GM12878 (cell line): ENCODE data around the gene CMYA5. TPM values are rescaled to one million over a fixed set of nuclear protein-coding genes. Genes with fewer than 3 reads are reported as not detected.

Source experiments
- ATAC-seq: fragments of 200-7000 bp; cut with Tn5 transposase; 3 replicates; pipeline ENCODE4 v1.9.1; 2020; ENCODE audit warnings: mild to moderate bottlenecking, moderate library complexity
- BruUV-seq: library from RNA; stranded (reverse); fragments of 400-500 nt; replicated peaks from 2 replicates; lab custom pipeline; 2021; lab: Mats Ljungman, UMichigan
- CTCF ChIA-PET: fragments of 300-600 bp; sonication (Branson Sonifier 250); formaldehyde crosslinking; extraction: SDS; loops from one replicate; lab custom pipeline; 2021; ENCODE audit warnings: inconsistent platforms; lab: Yijun Ruan, JAX
- POLR2A ChIA-PET: fragments of 350-600 bp; formaldehyde crosslinking; extraction: SDS; loops from one replicate; lab custom pipeline; 2021; ENCODE audit warnings: inconsistent platforms; lab: Charles Lee
- RAD21 ChIA-PET: fragments of 300-600 bp; sonication (Branson Sonifier 250); formaldehyde crosslinking; loops from one replicate; lab custom pipeline; 2023; ENCODE audit warnings: antibody characterized with exemption; ENCODE audit not compliant: unreplicated experiment; lab: Charles Lee
- SMC1A ChIA-PET: fragments of 300-600 bp; sonication (Branson Sonifier 250); formaldehyde crosslinking; loops from one replicate; lab custom pipeline; 2023; ENCODE audit not compliant: unreplicated experiment, uncharacterized antibody; lab: Charles Lee
- DNase-seq: peaks from one replicate; pipeline ENCODE4 v3.0.0-alpha.2; 2011; ENCODE audit warnings: low read depth, low spot score
- FAIRE-seq: peaks from 3 replicates; lab custom pipeline; 2011; peaks lifted over from hg19 to GRCh38; lab: Jason Lieb, UNC
- H2AFZ ChIP-seq: 2 replicates; pipeline ENCODE4 v1.6.0; 2011; ENCODE audit warnings: low read depth, low read length, control low read depth; ENCODE audit not compliant: control insufficient read depth
- H3K27ac ChIP-seq: 2 replicates; pipeline ENCODE4 v1.5.1; 2011; ENCODE audit warnings: control low read depth; ENCODE audit not compliant: control insufficient read depth, insufficient read depth
- H3K27me3 ChIP-seq, 2 experiments: replicated peaks in 1 of 2; 2 replicates each; pipeline versions ENCODE4 v1.6.0 to v1.6.1; 2011; ENCODE audit warnings: low read length in 1 of 2; ENCODE audit not compliant: control insufficient read depth in 2 of 2, insufficient read depth in 2 of 2
- H3K36me3 ChIP-seq, 2 experiments: 2 replicates each; pipeline ENCODE4 v1.5.1; 2011; ENCODE audit warnings: low read length in 1 of 2; ENCODE audit not compliant: control insufficient read depth in 2 of 2, insufficient read depth in 2 of 2
- H3K4me1 ChIP-seq: 2 replicates; pipeline ENCODE4 v1.6.1; 2011; ENCODE audit warnings: mild to moderate bottlenecking, low read length, moderate library complexity, mixed read lengths; ENCODE audit not compliant: control insufficient read depth, insufficient read depth
- H3K4me2 ChIP-seq: 2 replicates; pipeline ENCODE4 v1.6.0; 2011; ENCODE audit warnings: control low read depth; ENCODE audit not compliant: control insufficient read depth, insufficient read depth
- H3K4me3 ChIP-seq: fragments of 200-600 bp; sonication (generic); 2 replicates; pipeline ENCODE4 v1.5.1; 2016
- H3K79me2 ChIP-seq: 2 replicates; pipeline ENCODE4 v1.6.0; 2011; ENCODE audit warnings: low read length; ENCODE audit not compliant: control insufficient read depth, insufficient read depth
- H3K9ac ChIP-seq: 2 replicates; pipeline ENCODE4 v1.8.0; 2011; ENCODE audit warnings: low read length, control low read depth, mixed read lengths; ENCODE audit not compliant: control insufficient read depth, insufficient read depth
- H3K9me3 ChIP-seq: replicated peaks from 3 replicates; pipeline ENCODE4 v1.5.1; 2011; ENCODE audit warnings: mild to moderate bottlenecking, low read length; ENCODE audit not compliant: control insufficient read depth, insufficient read depth
- H4K20me1 ChIP-seq: 2 replicates; pipeline ENCODE4 v1.6.0; 2011; ENCODE audit not compliant: control insufficient read depth, insufficient read depth
- EP300 ChIP-seq, 2 experiments: fragments of 150-350 bp in 1 of 2; IDR thresholded peaks; 2 replicates each; pipeline ENCODE4 v1.6.1; 2011 to 2012; ENCODE audit warnings: low read depth in 2 of 2, low read length in 2 of 2, borderline replicate concordance in 1 of 2, improper control_type of control experiment in 1 of 2, inconsistent platforms in 1 of 2; ENCODE audit not compliant: control insufficient read depth in 1 of 2
- FOXM1 ChIP-seq: IDR thresholded peaks from 2 replicates; pipeline ENCODE4 v1.6.1; 2012; ENCODE audit warnings: low read depth, mild to moderate bottlenecking, inconsistent platforms, low read length, moderate library complexity
- IKZF1 ChIP-seq: fragments of 450-650 bp; conservative IDR thresholded peaks from 2 replicates; pipeline ENCODE4 v1.6.1; 2017; ENCODE audit warnings: antibody characterized with exemption, mild to moderate bottlenecking
- KLF5 ChIP-seq: fragments of 450-650 bp; IDR thresholded peaks from 2 replicates; pipeline ENCODE4 v1.6.1; 2014; ENCODE audit warnings: mild to moderate bottlenecking; ENCODE audit not compliant: partially characterized antibody
- MAX ChIP-seq: IDR thresholded peaks from 2 replicates; pipeline ENCODE4 v1.6.1; 2012; ENCODE audit warnings: low read depth, low read length, improper control_type of control experiment
- MEF2B ChIP-seq: fragments of 450-650 bp; IDR thresholded peaks from 2 replicates; pipeline ENCODE4 v1.6.1; 2018; ENCODE audit warnings: mild to moderate bottlenecking, moderate library complexity; ENCODE audit not compliant: partially characterized antibody, poor library complexity, severe bottlenecking
- NFYB ChIP-seq: IDR thresholded peaks from 2 replicates; pipeline ENCODE4 v1.6.1; 2011; ENCODE audit warnings: low read depth, mild to moderate bottlenecking, low read length, improper control_type of control experiment, moderate library complexity; ENCODE audit not compliant: insufficient read depth
- NR2C1 ChIP-seq: fragments of 450-650 bp; IDR thresholded peaks from 2 replicates; pipeline ENCODE4 v1.6.1; 2017; ENCODE audit warnings: antibody characterized with exemption, mild to moderate bottlenecking, moderate library complexity
- RBBP5 ChIP-seq: fragments of 200-600 bp; sonication (generic); conservative IDR thresholded peaks from 2 replicates; pipeline ENCODE4 v1.6.1; 2016
- ZNF217 ChIP-seq: fragments of 450-650 bp; IDR thresholded peaks from 2 replicates; pipeline ENCODE4 v1.6.1; 2017; ENCODE audit warnings: antibody characterized with exemption, mild to moderate bottlenecking
- WGBS: methylation state at CpG from one replicate; pipeline ENCODE4 v1.1.6; 2016; ENCODE audit warnings: low lambda C conversion rate; ENCODE audit not compliant: insufficient replicate concordance, insufficient coverage; ENCODE audit errors: missing lambda C conversion rate; 5-methylcytosine and 5-hydroxymethylcytosine counted together
- in situ Hi-C: fragments of 300-500 bp; cut with MboI; formaldehyde crosslinking; loops from 9 replicates; pipeline ENCODE4 v1.14.3; 2018; ENCODE audit warnings: mixed read lengths
- intact Hi-C: fragments of 100-400 bp; cut with micrococcal nuclease; formaldehyde crosslinking; loops from one replicate; pipeline ENCODE4 v1.14.2; 2022; ENCODE audit not compliant: unreplicated experiment
- polyA plus RNA-seq, 11 experiments: library from polyadenylated mRNA; depleted of rRNA in 4 of 11; unstranded in 6 of 11; stranded (reverse) in 5 of 11; fragments of >200 nt; fragmentation: Nextera tagmentation in 4 of 11; fragmentation: Illumina TruSeq in 1 of 11; extraction: Ambion mirVana in 4 of 11; extraction: Trizol in 1 of 11; gene quantifications; 1 replicate in 1 of 11; 2 replicates in 10 of 11; pipeline versions ENCODE4 v1.2.1 to v1.2.3, GENCODE V29; 2011 to 2016; ENCODE audit warnings: inconsistent platforms in 2 of 11, missing spikeins in 2 of 11, low read depth in 1 of 11
- total RNA-seq, 4 experiments: library from RNA; depleted of rRNA in 3 of 4; stranded (reverse); fragments of >200 nt in 3 of 4; fragmentation: Illumina TruSeq in 1 of 4; extraction: Trizol in 1 of 4; gene quantifications; 2 replicates each; pipeline versions ENCODE4 v1.2.1 to v1.2.3, GENCODE V29; 2013 to 2021

The CMYA5 gene
- total and polyA plus RNA-seq, 10 of the 15 experiments (the other 5 are each of a cell fraction or from before 2014, with no cell fraction given) = 0.01 to 0.34 (median 0.16) TPM; not detected in 1

GRCh38 chr5:79753092-79753491 lies 63.5 kb downstream of the CMYA5 start:
- Histone ChIP-seq H3K4me1 (no peaks in the 10 kb centered on the region), H3K27me3 (0 out of 4 replicates have a peak, but pooled peaks cover 0 to 1% of the 10 kb centered on the region in 2 experiments), H3K27ac (no peak overlapping the region), H2AFZ (no peak overlapping the region), H3K4me3 (no peak overlapping the region), H4K20me1 (no peaks in the 10 kb centered on the region), H3K9ac (no peak overlapping the region), H3K36me3 (no peaks in the 10 kb centered on the region), H3K79me2 (no peaks in the 10 kb centered on the region), H3K4me2 (no peak overlapping the region), H3K9me3 (no peaks in the 10 kb centered on the region)
- RAD21 ChIA-PET = no interaction called here
- no peak for TF ChIP-seq KLF5
- in situ Hi-C loops (no loop called here), intact Hi-C loops (no loop called here)
- 0% methylated on average over 1 of the region's 1 CpG for WGBS
- SMC1A ChIA-PET = no interaction called here
- ATAC-seq (no peak), DNase-seq (no peak), FAIRE-seq (no peak)
- CTCF ChIA-PET = no interaction called here
- no TSS peak for BruUV-seq
- POLR2A ChIA-PET = no interaction called here

- Histone ChIP-seq H2AFZ (no peak overlapping the region), H3K27me3 (0 out of 4 replicates have a peak, but pooled peaks cover 0 to 1% of the 10 kb centered on the region in 2 experiments), H3K36me3 (no peaks in the 10 kb centered on the region), H3K9me3 (no peaks in the 10 kb centered on the region), H3K4me2 (no peak overlapping the region), H3K9ac (no peak overlapping the region), H3K27ac (no peak overlapping the region), H3K79me2 (no peaks in the 10 kb centered on the region), H4K20me1 (no peaks in the 10 kb centered on the region), H3K4me3 (no peak overlapping the region), H3K4me1 (no peaks in the 10 kb centered on the region)
- BruUV-seq = no TSS peak
- RAD21 ChIA-PET = no interaction called here
- CTCF ChIA-PET = no interaction called here
- ATAC-seq = no peak
- no peak for FAIRE-seq
- 55% methylated on average over 8 of the region's 8 CpGs for WGBS
- POLR2A ChIA-PET = no interaction called here
- in situ Hi-C loops (no loop called here), intact Hi-C loops (no loop called here)
- no peak for DNase-seq
- SMC1A ChIA-PET = no interaction called here
- TF ChIP-seq RBBP5 (no peak), NFYB (no peak), IKZF1 (no peak), NR2C1 (no peak), MEF2B (no peak), MAX (no peak), ZNF217 (no peak), FOXM1 (no peak), EP300 (IDR thresholded peaks at IDR 0.05; ENCODE audit: borderline replicate concordance in 1 of 2, control insufficient read depth in 1 of 2, low read depth in 2 of 2, low read length in 2 of 2) (no peak)
Observed at GRCh38 chr5:79753877-79754645, 64.4 kb downstream of the CMYA5 start.
